Breast epithelium (tissue), 4 donors: ENCODE data around the gene PPP6R3. TPM values are rescaled to one million over a fixed set of nuclear protein-coding genes. Genes with fewer than 3 reads are reported as not detected.

Source experiments
- DNase-seq, 2 donors: peaks; one replicate each; pipeline ENCODE4 v3.0.0-alpha.2; 2019; ENCODE audit warnings: low spot score in 2 of 2
- H3K27ac ChIP-seq, 2 donors: fragments of 200-600 bp; sonication (generic) in 1 of 2; one replicate each; pipeline ENCODE4 v1.5.1; 2016 to 2019; ENCODE audit warnings: mild to moderate bottlenecking in 1 of 2
- H3K27me3 ChIP-seq, 2 donors: fragments of 200-600 bp; sonication (generic) in 1 of 2; one replicate each; pipeline versions ENCODE4 v1.5.1 to v1.6.0; 2017 to 2019; ENCODE audit warnings: control low read depth in 1 of 2, mild to moderate bottlenecking in 1 of 2
- H3K36me3 ChIP-seq: fragments of 200-600 bp; one replicate; pipeline ENCODE4 v1.5.1; 2019
- H3K4me1 ChIP-seq, 2 donors: fragments of 200-600 bp; sonication (generic); one replicate each; pipeline ENCODE4 v1.5.1; 2016 to 2019; ENCODE audit warnings: control low read depth in 1 of 2
- H3K4me3 ChIP-seq, 3 donors: fragments of 200-600 bp; sonication (generic); 1 replicate in 2 of 3; 2 replicates in 1 of 3; pipeline ENCODE4 v1.5.1; 2016 to 2019; ENCODE audit warnings: mild to moderate bottlenecking in 3 of 3, moderate library complexity in 2 of 3
- H3K9me3 ChIP-seq, 2 donors: fragments of 200-600 bp; sonication (generic) in 1 of 2; one replicate each; pipeline ENCODE4 v1.5.1; 2016 to 2019; ENCODE audit warnings: control low read depth in 1 of 2
- CTCF ChIP-seq, 3 donors: fragments of 450-650 bp; IDR thresholded peaks; one replicate each; pipeline ENCODE4 v1.5.1; 2016 to 2017; ENCODE audit warnings: antibody characterized with exemption in 3 of 3, mild to moderate bottlenecking in 3 of 3, moderate library complexity in 3 of 3
- POLR2A ChIP-seq: fragments of 450-650 bp; IDR thresholded peaks from one replicate; pipeline ENCODE4 v1.6.1; 2016; ENCODE audit warnings: antibody characterized with exemption, mild to moderate bottlenecking, moderate library complexity
- POLR2AphosphoS5 ChIP-seq, 3 donors: sonication (generic); formaldehyde crosslinking; IDR thresholded peaks; one replicate each; pipeline ENCODE4 v1.6.1; 2017; ENCODE audit warnings: antibody characterized with exemption in 3 of 3
- intact Hi-C: fragments of 100-400 bp; cut with DNase I; formaldehyde crosslinking; loops from one replicate; pipeline ENCODE4 v1.15.1; 2023; ENCODE audit warnings: low total_unique reads
- total RNA-seq, 3 donors: library from RNA; depleted of rRNA; stranded (reverse); fragments of >200 nt; gene quantifications; one replicate each; pipeline ENCODE4 v1.1.0, GENCODE V29; 2016

Gene PPP6R3
- total RNA-seq, 3 donors from 2014 or later, result 113 to 227 (median 183) TPM

GRCh38 chr11:68424101-68424632 is 36.4 kb upstream of the PPP6R3 start:
- Histone ChIP-seq H3K36me3 (no peaks in the 10 kb centered on the region), H3K27me3 (no peaks in the 10 kb centered on the region), H3K4me1 (no peaks in the 10 kb centered on the region), H3K27ac (no peak overlapping the region), H3K9me3 (peaks cover 3 to 5% of the 10 kb centered on the region in 2 donors), H3K4me3 (no peak overlapping the region)
- DNase-seq, result no peak
- TF ChIP-seq POLR2A, result no peak
- no peak for TF ChIP-seq POLR2AphosphoS5 (IDR thresholded peaks at IDR 0.05)
- TF ChIP-seq CTCF (IDR thresholded peaks at IDR 0.05), result no peak
- intact Hi-C loops, result no loop called here

- H3K27ac ChIP-seq, result no peak overlapping the region
- H3K9me3 ChIP-seq, result peaks cover 12 to 14% of the 10 kb centered on the region in 2 donors
- peaks cover 7% of the 10 kb centered on the region for H3K36me3 ChIP-seq
- no peaks in the 10 kb centered on the region for H3K4me1 ChIP-seq
- TF ChIP-seq CTCF (IDR thresholded peaks at IDR 0.05) (no peak), POLR2A (no peak), POLR2AphosphoS5 (IDR thresholded peaks at IDR 0.05) (no peak)
- intact Hi-C loops, result no loop called here
- DNase-seq, result no peak
- no peaks in the 10 kb centered on the region for H3K27me3 ChIP-seq
- no peak overlapping the region for H3K4me3 ChIP-seq
These were observed 35.3 kb upstream of the PPP6R3 start for GRCh38 chr11:68424981-68425865.

- no peak for DNase-seq
- Histone ChIP-seq H3K4me1 (no peaks in the 10 kb centered on the region), H3K4me3 (no peak overlapping the region), H3K9me3 (peaks cover 12 to 14% of the 10 kb centered on the region in 2 donors), H3K36me3 (peaks cover 7% of the 10 kb centered on the region), H3K27me3 (no peaks in the 10 kb centered on the region), H3K27ac (no peak overlapping the region)
- TF ChIP-seq POLR2A (no peak), CTCF (IDR thresholded peaks at IDR 0.05) (no peak), POLR2AphosphoS5 (IDR thresholded peaks at IDR 0.05) (no peak)
- intact Hi-C loops, result no loop called here
These were observed 34.6 kb upstream of the PPP6R3 start for GRCh38 chr11:68425866-68426380.

- H3K36me3 ChIP-seq, result peaks cover 7% of the 10 kb centered on the region
- H3K4me1 ChIP-seq, result no peaks in the 10 kb centered on the region
- peaks cover 12 to 14% of the 10 kb centered on the region in 2 donors for H3K9me3 ChIP-seq
- no peak overlapping the region for H3K27ac ChIP-seq
- no peak for DNase-seq
- no peak for TF ChIP-seq CTCF (IDR thresholded peaks at IDR 0.05)
- no peak for TF ChIP-seq POLR2A
- no peak for TF ChIP-seq POLR2AphosphoS5 (IDR thresholded peaks at IDR 0.05)
- intact Hi-C loops, result no loop called here
- no peak overlapping the region for H3K4me3 ChIP-seq
- no peaks in the 10 kb centered on the region for H3K27me3 ChIP-seq
These were observed 30.9 kb upstream of the PPP6R3 start for GRCh38 chr11:68429661-68430060.

- peaks cover 12 to 14% of the 10 kb centered on the region in 2 donors for H3K9me3 ChIP-seq
- H3K36me3 ChIP-seq, result peaks cover 7% of the 10 kb centered on the region
- H3K27ac ChIP-seq, result no peak overlapping the region
- DNase-seq, result no peak
- no peaks in the 10 kb centered on the region for H3K27me3 ChIP-seq
- H3K4me3 ChIP-seq, result no peak overlapping the region
- no peaks in the 10 kb centered on the region for H3K4me1 ChIP-seq
- TF ChIP-seq POLR2A, result no peak
- no peak for TF ChIP-seq CTCF (IDR thresholded peaks at IDR 0.05)
- no peak for TF ChIP-seq POLR2AphosphoS5 (IDR thresholded peaks at IDR 0.05)
- intact Hi-C loops, result no loop called here
These were observed 30.2 kb upstream of the PPP6R3 start for GRCh38 chr11:68430384-68430783.
